ENCODE results near the gene TESPA1.
A peak's percentile ranks its signal among the peaks of the same experiment; 100 is the strongest.

Gene TESPA1

DNA sequence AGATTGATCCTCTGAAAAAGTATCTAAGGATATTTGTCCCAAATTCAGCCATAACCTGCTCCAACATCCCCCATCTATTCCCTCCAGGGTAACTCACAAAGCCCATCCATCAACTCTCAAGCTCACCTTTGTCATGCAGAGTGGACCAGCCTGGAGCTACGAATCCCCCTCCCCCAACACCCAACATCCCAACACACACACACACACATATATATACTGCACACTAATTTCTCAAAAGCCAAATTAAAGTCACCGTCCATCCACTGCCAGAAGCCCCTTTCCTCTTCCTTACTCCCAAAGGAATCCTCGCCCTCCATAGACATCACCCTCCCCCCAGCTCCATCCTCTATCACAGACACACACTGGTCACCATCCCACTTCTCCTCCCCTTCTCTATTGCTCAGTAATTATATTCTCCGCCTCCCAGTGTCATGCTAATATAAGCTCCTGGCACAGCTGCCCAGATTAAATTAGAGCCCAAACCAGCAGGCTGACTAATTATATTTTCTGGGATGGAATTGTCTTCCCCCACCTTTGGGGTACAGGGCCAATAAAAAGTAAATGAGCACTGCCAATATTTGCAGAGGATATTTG, 13.5 kb upstream of the TESPA1 start:
- no peaks in the 10 kb centered on the region for H3K9me2 ChIP-seq (replicated peaks; ENCODE audit: insufficient read depth, low read length)
- no peaks in the 10 kb centered on the region for H3K27me3 ChIP-seq (replicated peaks; ENCODE audit: insufficient read depth, low read length)
- no peak for DNase-seq
- no peak overlapping the region for H3K27ac ChIP-seq (ENCODE audit: low read length)
- no peaks in the 10 kb centered on the region for H3K36me3 ChIP-seq (replicated peaks; ENCODE audit: insufficient read depth, low read length)
- H2AFZ ChIP-seq (ENCODE audit: low read length), result no peak overlapping the region
- H3K9me3 ChIP-seq (replicated peaks; ENCODE audit: insufficient read depth, low read length), result no peaks in the 10 kb centered on the region
- TF ChIP-seq CTCF (IDR thresholded peaks at IDR 0.05; ENCODE audit: low read length) (no peak), EZH2 (optimal IDR thresholded peaks at IDR 0.05; ENCODE audit: low read depth, low read length) (no peak), EZH2phosphoT487 (IDR thresholded peaks at IDR 0.05; ENCODE audit: low read length) (no peak)
- no peak overlapping the region for H3K4me2 ChIP-seq (ENCODE audit: low read depth, low read length)
- no peaks in the 10 kb centered on the region for H3K79me2 ChIP-seq (ENCODE audit: low read length)
- peaks cover 12% of the 10 kb centered on the region for H3K4me1 ChIP-seq (ENCODE audit: low read length)
- no peaks in the 10 kb centered on the region for H3F3A ChIP-seq (ENCODE audit: insufficient read depth, low read length)
- no peak overlapping the region for H3K9ac ChIP-seq (ENCODE audit: low read length)
- no peaks in the 10 kb centered on the region for H4K20me1 ChIP-seq (ENCODE audit: insufficient read depth, low read length)
- H3K4me3 ChIP-seq (ENCODE audit: low read length), result no peak overlapping the region

DNA sequence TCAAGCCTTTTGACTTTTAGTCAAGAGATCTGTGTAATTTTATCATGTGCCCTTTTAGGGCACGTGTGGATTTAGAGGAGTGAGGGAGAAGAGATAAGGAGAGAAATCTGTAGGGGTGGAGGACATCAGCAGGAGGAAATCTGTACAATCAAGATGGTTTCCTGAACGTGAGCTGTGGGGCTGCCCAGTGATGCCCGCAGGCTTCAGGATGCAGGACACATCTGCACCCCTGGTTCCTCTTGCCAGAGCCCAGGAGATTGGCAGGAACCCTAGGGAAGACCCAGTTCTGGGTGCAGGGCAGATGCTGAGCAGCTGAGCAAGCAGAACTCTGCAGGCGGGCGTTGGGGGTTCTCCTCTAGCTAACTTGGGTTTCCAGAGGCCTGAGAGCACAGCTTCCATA, 11.6 kb upstream of the TESPA1 start:
- no peaks in the 10 kb centered on the region for H3K9me2 ChIP-seq (replicated peaks; ENCODE audit: insufficient read depth, low read length)
- peaks cover 20% of the 10 kb centered on the region for H3K4me1 ChIP-seq (ENCODE audit: low read length)
- DNase-seq, result no peak
- H3K4me2 ChIP-seq (ENCODE audit: low read depth, low read length), result no peak overlapping the region
- H3K9ac ChIP-seq (ENCODE audit: low read length), result no peak overlapping the region
- no peak overlapping the region for H2AFZ ChIP-seq (ENCODE audit: low read length)
- H3K27ac ChIP-seq (ENCODE audit: low read length), result no peak overlapping the region
- H3F3A ChIP-seq (ENCODE audit: insufficient read depth, low read length), result 0 out of 2 replicates have a peak, but pooled peaks cover 6% of the 10 kb centered on the region
- H3K9me3 ChIP-seq (replicated peaks; ENCODE audit: insufficient read depth, low read length), result no peaks in the 10 kb centered on the region
- H3K79me2 ChIP-seq (ENCODE audit: low read length), result no peaks in the 10 kb centered on the region
- H3K36me3 ChIP-seq (replicated peaks; ENCODE audit: insufficient read depth, low read length), result no peaks in the 10 kb centered on the region
- TF ChIP-seq EZH2 (optimal IDR thresholded peaks at IDR 0.05; ENCODE audit: low read depth, low read length) (no peak), EZH2phosphoT487 (IDR thresholded peaks at IDR 0.05; ENCODE audit: low read length) (no peak), CTCF (IDR thresholded peaks at IDR 0.05; ENCODE audit: low read length) (no peak)
- H4K20me1 ChIP-seq (ENCODE audit: insufficient read depth, low read length), result no peaks in the 10 kb centered on the region
- H3K4me3 ChIP-seq (ENCODE audit: low read length), result no peak overlapping the region
- no peaks in the 10 kb centered on the region for H3K27me3 ChIP-seq (replicated peaks; ENCODE audit: insufficient read depth, low read length)

GRCh38 chr12:54993181-54993835, 8.7 kb upstream of the TESPA1 start:
- Histone ChIP-seq H2AFZ (ENCODE audit: low read length) (no peak overlapping the region), H4K20me1 (ENCODE audit: insufficient read depth, low read length) (no peaks in the 10 kb centered on the region), H3K9me2 (replicated peaks; ENCODE audit: insufficient read depth, low read length) (no peaks in the 10 kb centered on the region), H3K4me1 (ENCODE audit: low read length) (peaks cover 21% of the 10 kb centered on the region), H3K9me3 (replicated peaks; ENCODE audit: insufficient read depth, low read length) (no peaks in the 10 kb centered on the region), H3F3A (ENCODE audit: insufficient read depth, low read length) (0 out of 2 replicates have a peak, but pooled peaks cover 6% of the 10 kb centered on the region), H3K9ac (ENCODE audit: low read length) (no peak overlapping the region), H3K4me3 (ENCODE audit: low read length) (no peak overlapping the region), H3K27me3 (replicated peaks; ENCODE audit: insufficient read depth, low read length) (no peaks in the 10 kb centered on the region), H3K79me2 (ENCODE audit: low read length) (no peaks in the 10 kb centered on the region), H3K4me2 (ENCODE audit: low read depth, low read length) (no peak overlapping the region), H3K27ac (ENCODE audit: low read length) (no peak overlapping the region), H3K36me3 (replicated peaks; ENCODE audit: insufficient read depth, low read length) (no peaks in the 10 kb centered on the region)
- DNase-seq, result peak; percentile 56
- TF ChIP-seq EZH2 (optimal IDR thresholded peaks at IDR 0.05; ENCODE audit: low read depth, low read length) (no peak), CTCF (IDR thresholded peaks at IDR 0.05; ENCODE audit: low read length) (peak; percentile 86), EZH2phosphoT487 (IDR thresholded peaks at IDR 0.05; ENCODE audit: low read length) (no peak)

All from MM.1S (cell line).